GM12892 (cell line): Measurements from ENCODE around the gene PSMD3.
"Not testable (repeated sequence)": the region's sequence is repeated elsewhere in the genome, so short reads cannot be mapped to it uniquely, and the experiment has no call there.

Experiments used
- DNase-seq: peaks from one replicate; pipeline ENCODE4 v3.0.0; 2011; ENCODE audit not compliant: insufficient read length
- FAIRE-seq: peaks from 2 replicates; lab custom pipeline; 2011; peaks lifted over from hg19 to GRCh38; lab: Jason Lieb, UNC
- POLR2A ChIP-seq: IDR thresholded peaks from 2 replicates; pipeline ENCODE4 v1.6.1; 2011; ENCODE audit warnings: low read depth, low read length, control low read depth
- POLR2AphosphoS5 ChIP-seq: IDR thresholded peaks from 2 replicates; pipeline ENCODE4 v1.6.1; 2011; ENCODE audit warnings: low read depth, low read length, control low read depth
- TAF1 ChIP-seq: IDR thresholded peaks from 2 replicates; pipeline ENCODE4 v1.6.1; 2011; ENCODE audit warnings: low read depth, mild to moderate bottlenecking, control low read depth, low read length, borderline replicate concordance

Gene PSMD3

DNA sequence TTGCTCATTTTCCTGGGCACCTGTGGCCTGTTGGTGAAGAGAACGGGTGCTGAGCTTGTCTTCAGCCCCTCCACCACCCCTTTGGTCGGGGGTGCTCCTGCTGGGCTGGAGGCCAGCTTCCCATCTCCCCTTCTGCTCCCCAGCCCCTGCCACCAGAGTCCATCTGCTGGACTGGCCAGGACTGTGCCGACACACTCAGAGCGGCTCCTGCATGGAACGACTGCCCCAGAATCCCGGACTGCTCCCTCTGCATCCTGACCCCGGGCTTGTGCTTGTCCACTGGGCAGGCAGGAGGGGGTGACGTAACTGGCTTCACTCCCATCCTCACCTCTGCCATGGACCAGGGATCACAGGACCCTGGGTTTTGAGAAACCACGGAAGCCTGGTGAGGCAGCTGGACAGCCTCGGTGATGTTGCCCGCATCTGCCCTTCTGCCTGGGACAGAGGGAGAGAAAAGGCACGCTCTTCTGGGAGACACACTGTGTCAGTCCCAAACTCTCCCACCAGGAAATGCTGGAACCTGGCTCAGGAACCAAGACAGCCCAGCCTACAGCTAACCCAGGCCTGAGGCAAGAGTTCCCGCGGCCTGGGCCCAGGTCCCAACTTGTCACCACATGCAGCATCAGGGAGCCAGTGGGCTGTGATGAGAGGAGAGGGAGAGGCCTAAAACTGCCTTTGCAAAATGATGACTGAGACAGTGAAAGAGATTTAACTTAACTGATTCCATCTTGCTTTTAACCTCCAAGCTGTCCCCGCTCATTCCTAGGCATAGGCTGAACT lies 33.9 kb upstream of the PSMD3 start:
- FAIRE-seq, result no peak
- no peak for DNase-seq
- TF ChIP-seq POLR2A, result no peak
- no peak for TF ChIP-seq POLR2AphosphoS5
- TF ChIP-seq TAF1, result no peak

DNA sequence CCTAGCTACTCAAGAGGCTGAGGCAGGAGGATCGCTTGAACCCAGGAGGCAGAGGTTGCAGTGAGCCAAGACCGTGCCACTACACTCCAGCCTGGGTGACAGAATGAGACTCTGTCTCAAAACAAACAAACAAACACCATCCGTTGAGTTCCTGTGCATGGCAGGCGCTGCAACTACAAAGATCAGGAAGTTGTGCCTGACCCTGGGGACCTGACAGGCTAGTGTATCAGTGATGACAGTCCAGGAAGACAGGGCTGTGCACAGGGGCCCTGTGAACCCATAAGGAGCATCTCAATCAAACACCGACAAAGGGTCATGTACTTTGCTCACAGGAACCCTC lies 32.1 kb upstream of the PSMD3 start:
- DNase-seq, FAIRE-seq: not testable (repeated sequence)

DNA sequence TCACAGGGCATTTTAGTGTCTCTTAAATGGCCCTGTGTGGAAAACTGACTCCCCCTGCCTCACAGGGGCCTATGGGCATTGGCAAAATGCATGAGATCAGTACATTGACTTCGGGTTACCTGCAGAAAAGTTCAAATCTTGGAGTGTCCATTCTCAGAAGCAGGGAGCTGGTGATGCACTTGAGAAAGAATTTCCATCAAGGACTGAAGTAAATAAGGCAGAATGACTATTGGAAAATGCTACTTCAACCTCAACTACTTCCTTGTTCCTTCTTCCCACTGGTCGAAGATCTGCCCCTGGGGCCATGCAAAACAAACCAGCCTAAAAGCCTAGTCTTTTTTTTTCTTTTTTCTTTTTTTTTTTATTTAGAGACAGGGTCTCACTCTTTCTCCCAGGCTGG lies 31.6 kb upstream of the PSMD3 start:
- FAIRE-seq (peak; percentile 17), DNase-seq (no peak)
- TF ChIP-seq POLR2A, result no peak
- no peak for TF ChIP-seq TAF1
- no peak for TF ChIP-seq POLR2AphosphoS5

DNA sequence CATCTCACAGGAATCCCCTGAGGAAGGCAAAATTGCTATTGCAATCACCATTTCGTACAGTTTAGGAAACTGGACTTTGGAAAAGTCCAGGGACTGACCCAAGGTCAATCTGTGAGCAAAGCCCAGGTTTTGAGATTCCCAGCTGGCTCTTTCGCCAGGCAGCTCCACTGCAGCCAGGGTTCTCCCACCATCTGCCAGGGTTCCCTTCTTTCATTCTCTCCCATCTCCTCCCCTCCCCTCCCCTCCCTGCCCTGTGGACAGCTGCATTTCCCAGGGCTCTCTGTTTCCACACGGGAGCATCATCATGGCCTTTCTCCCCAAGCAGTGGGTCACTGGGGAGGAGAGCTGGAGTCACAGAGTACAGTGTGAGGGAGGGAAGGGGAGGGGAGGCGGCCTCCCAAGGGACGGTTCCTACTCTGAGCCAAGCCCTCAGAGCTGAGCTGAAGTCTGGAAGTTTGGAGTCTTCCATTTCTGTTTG lies 29.7 kb upstream of the PSMD3 start:
- no peak for TF ChIP-seq TAF1
- no peak for TF ChIP-seq POLR2AphosphoS5
- no peak for TF ChIP-seq POLR2A
- DNase-seq (no peak), FAIRE-seq (no peak)

DNA sequence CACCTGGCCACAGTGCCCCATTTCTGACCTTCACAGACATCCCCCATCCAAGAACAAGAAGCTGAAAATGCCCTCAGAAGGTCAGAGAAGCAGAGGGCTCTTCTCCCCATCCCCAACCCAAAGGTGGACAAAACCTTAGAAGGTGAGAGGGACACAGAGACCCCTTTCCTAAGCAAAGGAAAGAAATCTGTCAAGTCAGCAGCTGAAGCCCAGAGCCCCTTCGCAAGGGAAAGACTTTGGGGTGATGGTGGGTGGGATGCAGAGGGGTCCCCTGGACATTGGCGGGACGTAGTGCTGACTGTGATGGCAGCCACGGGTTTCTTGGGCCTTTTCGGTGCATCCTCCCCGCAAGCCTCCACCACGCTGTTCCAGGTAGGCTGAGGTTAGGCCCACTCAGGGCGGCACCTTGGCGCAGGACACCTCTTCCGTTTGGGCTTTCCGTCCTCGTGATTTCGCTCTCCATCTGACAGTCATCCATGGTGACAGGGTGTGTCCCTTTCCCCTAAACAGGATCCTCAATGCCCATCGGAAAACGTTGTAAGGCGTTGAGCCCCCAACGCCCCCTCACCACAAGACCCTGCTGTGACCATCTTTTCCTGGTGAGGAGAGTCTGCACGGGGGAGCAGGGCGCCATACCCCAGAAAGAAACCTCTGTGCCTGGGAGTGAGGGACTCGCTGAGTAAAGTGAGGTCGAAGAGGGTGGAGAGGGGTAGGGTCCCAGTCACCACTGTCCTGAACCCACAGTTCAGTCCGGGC lies 28.5 kb upstream of the PSMD3 start:
- DNase-seq (no peak), FAIRE-seq (no peak)
- no peak for TF ChIP-seq POLR2AphosphoS5
- TF ChIP-seq TAF1, result no peak
- TF ChIP-seq POLR2A, result no peak

DNA sequence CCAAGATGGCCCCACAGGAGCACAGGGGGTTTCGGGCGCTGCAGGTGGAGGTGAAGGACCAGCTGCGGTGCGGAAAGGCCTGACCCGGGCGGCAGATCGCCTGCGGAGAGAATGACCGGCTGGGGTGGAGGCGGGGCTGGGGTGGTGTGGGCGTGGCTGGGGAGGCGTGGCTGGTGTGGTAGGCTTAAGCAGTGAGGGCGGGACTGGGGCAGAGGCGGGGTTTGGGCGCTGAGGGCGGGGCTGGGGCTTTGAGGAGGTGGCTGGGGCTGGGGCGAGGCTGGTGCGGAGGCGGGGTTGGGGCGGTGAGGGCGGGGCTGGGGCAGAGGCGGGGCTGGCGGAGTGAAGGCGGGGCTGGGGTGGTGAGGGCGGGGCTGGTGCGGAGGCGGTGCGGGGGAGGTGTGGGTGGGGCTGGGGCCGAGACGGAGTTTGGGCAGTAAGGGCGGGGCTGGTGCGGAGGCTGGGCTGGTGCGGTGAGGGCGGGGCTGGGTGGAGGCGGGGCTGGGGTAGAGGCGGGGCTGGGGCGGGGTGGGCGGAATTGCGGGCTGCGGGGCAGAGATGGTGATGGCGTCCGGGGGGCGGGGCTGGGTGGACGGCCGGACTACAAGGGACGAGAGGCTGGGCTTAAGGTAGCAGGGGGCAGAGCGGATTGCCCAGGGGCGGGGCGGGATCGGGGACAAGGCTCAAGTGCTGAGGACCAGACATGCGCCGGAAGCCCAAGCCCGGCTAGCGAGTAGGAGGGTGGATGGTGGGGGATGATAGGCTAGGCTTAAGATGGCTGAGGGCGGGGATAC lies 27.7 kb upstream of the PSMD3 start:
- TF ChIP-seq POLR2AphosphoS5 (no peak), TAF1 (no peak), POLR2A (peak; percentile 47; the same call in 1 of the 2 replicates)
- FAIRE-seq (peak; percentile 99), DNase-seq (peak; percentile 91)

DNA sequence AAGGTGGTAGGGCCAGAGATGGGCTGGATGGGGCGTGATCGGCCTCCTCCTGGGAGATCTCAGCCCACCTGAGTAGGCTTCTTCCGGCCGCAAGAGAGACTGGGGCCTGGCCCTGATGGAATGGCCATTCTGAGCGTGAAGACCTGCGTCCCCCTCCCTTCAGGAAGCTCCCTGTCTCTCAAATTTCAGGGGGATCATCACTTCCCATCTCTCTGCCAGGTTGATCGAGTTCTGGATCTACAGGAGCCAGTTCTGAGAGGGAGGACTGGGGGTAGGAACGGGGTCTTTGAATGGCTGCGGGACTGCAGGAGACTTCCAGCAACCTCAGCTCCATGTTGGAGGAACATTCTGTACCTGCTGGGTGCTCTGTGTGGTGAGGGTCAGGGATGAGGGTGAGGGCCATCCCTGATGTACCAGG lies 27.1 kb upstream of the PSMD3 start:
- DNase-seq (no peak), FAIRE-seq (no peak)
- TF ChIP-seq POLR2AphosphoS5, result no peak
- no peak for TF ChIP-seq TAF1
- TF ChIP-seq POLR2A, result no peak

DNA sequence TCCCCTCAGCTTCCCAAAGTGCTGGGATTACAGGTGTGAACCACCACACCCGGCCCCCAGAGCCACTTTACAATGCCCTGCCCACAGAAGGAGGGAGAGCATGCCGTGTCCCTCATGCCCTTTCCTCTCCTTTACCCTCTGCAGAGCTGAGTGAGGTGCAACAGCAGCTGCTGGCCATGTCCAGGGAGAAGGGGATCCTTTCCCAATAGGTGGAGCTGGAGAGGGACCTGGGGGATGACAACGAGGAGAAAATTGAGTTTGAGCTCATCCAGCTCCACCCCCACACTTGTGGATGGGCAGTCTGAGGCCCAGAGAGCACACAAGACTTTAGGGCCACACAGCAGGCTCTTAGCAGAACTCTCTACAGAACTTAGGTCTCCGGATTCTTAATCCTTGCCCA lies 25.7 kb upstream of the PSMD3 start:
- no peak for DNase-seq
- FAIRE-seq, result no peak
- TF ChIP-seq TAF1 (no peak), POLR2AphosphoS5 (no peak), POLR2A (no peak)

DNA sequence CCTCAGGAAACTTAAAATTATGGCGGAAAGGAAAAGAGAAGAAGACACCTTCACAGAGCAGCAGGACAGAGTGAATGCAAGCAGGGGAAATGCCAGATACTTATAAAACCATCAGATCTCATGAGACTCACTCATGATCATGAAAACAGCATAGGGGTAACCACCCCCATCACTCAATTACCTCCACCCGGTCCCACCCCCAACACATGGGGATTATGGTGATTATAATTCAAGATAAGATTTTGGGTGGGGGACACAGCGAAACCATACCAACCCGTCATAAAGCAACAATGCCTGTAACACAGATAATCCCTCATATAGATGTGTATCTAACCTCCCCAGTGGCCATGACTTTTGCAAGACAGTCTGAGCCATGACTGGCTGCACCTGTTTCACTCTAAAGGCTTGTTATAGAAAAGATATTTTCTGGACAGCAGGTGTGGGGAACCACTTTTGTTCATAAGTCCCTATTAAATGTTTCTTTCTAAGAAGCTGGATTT lies 24.8 kb upstream of the PSMD3 start:
- DNase-seq (no peak), FAIRE-seq (no peak)
- TF ChIP-seq POLR2AphosphoS5, result no peak
- no peak for TF ChIP-seq TAF1
- no peak for TF ChIP-seq POLR2A

DNA sequence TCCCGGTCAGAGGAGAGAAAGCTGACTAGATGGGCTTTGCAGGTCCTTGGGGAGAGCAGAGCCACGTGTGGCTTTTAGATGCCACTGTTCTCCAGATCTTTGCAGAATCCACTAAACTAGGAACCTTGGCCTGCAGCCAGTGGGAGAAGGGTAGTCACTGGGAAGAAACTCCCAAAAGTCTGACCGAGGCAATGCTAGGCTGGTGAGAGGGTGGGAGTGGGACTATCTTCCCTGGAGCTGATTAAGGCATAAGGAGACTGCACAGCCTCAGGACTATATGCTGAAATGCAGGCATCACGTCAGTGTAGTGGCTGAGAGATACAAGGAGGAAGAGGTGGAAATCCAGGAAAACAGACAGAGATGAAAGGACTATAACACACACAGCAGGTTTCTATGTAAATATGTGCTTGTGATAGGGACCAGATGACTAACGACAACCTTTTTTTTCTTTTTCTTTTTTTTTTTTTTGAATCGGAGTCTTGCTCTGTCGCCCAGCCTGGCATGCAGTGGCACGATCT lies 20.0 kb upstream of the PSMD3 start:
- no peak for DNase-seq
- no peak for TF ChIP-seq POLR2AphosphoS5
- no peak for TF ChIP-seq POLR2A
- no peak for TF ChIP-seq TAF1
- FAIRE-seq, result no peak
